Measurements from ENCODE around the gene NANOS3. TPM values are rescaled to one million over a fixed set of nuclear protein-coding genes. Genes with fewer than 3 reads are reported as not detected.
A peak's percentile ranks its signal among the peaks of the same experiment; 100 is the strongest.

NANOS3 gene
- total and polyA plus RNA-seq, 9 of the 15 experiments (the other 6 are each of a cell fraction or from before 2014, with no cell fraction given), result not detected

- TF ChIP-seq PRDM10 (IDR thresholded peaks at IDR 0.05; ENCODE audit: partially characterized antibody), result peak; percentile 30
- TF ChIP-seq ZKSCAN1 (IDR thresholded peaks at IDR 0.05; ENCODE audit: low read depth, low read length), result no peak
- TF ChIP-seq MBD1 (CRISPR knock-in tag; IDR thresholded peaks at IDR 0.05), result no peak
- TF ChIP-seq NRF1 (conservative IDR thresholded peaks at IDR 0.05 in 1 of 2, IDR thresholded peaks at IDR 0.05 in 1 of 2), result no peak
- TF ChIP-seq SMARCA5 (IDR thresholded peaks at IDR 0.05), result 0 out of 2 replicates have a peak, but pooled peaks have one; percentile 73
- no peak for TF ChIP-seq HDGF (IDR thresholded peaks at IDR 0.05)
- no peak for TF ChIP-seq ZBTB1 (CRISPR knock-in tag; IDR thresholded peaks at IDR 0.05; ENCODE audit: borderline replicate concordance, low read depth)
- no peak for TF ChIP-seq RERE (CRISPR knock-in tag; IDR thresholded peaks at IDR 0.05; ENCODE audit: borderline replicate concordance)
- TF ChIP-seq FOSL1 (tag; conservative IDR thresholded peaks at IDR 0.05), result no peak
- TF ChIP-seq THRAP3 (IDR thresholded peaks at IDR 0.05; ENCODE audit: borderline replicate concordance), result no peak
- no peak for TF ChIP-seq MYBL2 (IDR thresholded peaks at IDR 0.05; ENCODE audit: low read depth)
- TF ChIP-seq MYBL2 (CRISPR knock-in tag; IDR thresholded peaks at IDR 0.05; ENCODE audit: borderline replicate concordance), result no peak
- no peak for TF ChIP-seq ZNF696 (CRISPR knock-in tag; conservative IDR thresholded peaks at IDR 0.05)
- TF ChIP-seq SPI1 (IDR thresholded peaks at IDR 0.05; ENCODE audit: borderline replicate concordance, low read depth, low read length), result no peak
- no peak for TF ChIP-seq KAT8 (IDR thresholded peaks at IDR 0.05; ENCODE audit: low read depth)
- TF ChIP-seq HNRNPUL1 (IDR thresholded peaks at IDR 0.05; ENCODE audit: low read length), result no peak
- TF ChIP-seq NCOA1 (IDR thresholded peaks at IDR 0.05; ENCODE audit: low read depth), result no peak
- no peak for TF ChIP-seq XRCC3 (IDR thresholded peaks at IDR 0.05)
- no peak for TF ChIP-seq TCF7L2 (IDR thresholded peaks at IDR 0.05; ENCODE audit: low read depth, low read length)
Measured at GRCh38 chr19:13838435-13839129, 38.4 kb upstream of the NANOS3 start (continued).
